K562 (cell line): Measurements from ENCODE around the gene SHROOM3. TPM values are rescaled to one million over a fixed set of nuclear protein-coding genes. Genes with fewer than 3 reads are reported as not detected.

Experiments
- ATAC-seq: fragments of 200-7000 bp; cut with Tn5 transposase; 3 replicates; pipeline ENCODE4 v1.9.1; 2020; ENCODE audit warnings: moderate library complexity
- BruUV-seq: library from RNA; stranded (reverse); fragments of 400-500 nt; replicated peaks from 2 replicates; lab custom pipeline; 2021; lab: Mats Ljungman, UMichigan
- CTCF ChIA-PET: fragments of 300-600 bp; formaldehyde crosslinking; extraction: SDS; loops from one replicate; lab custom pipeline; 2021; ENCODE audit warnings: low intra/inter-chr PET ratio; lab: Yijun Ruan, JAX
- POLR2A ChIA-PET: fragments of 300-600, 350-650 bp; sonication (Branson Sonifier 250); formaldehyde crosslinking; extraction: SDS; loops from one replicate; lab custom pipeline; 2021; ENCODE audit warnings: antibody characterized with exemption, inconsistent platforms; lab: Yijun Ruan, JAX
- DNase-seq, 4 experiments: peaks; one replicate each; pipeline versions ENCODE4 v3.0.0 to v3.0.0-alpha.2; 2011 to 2018; ENCODE audit warnings: low spot score in 3 of 4, mixed read lengths in 3 of 4; ENCODE audit errors: extremely low read depth in 1 of 4
- FAIRE-seq: peaks from 2 replicates; lab custom pipeline; 2011; peaks lifted over from hg19 to GRCh38; lab: Jason Lieb, UNC
- H2AFZ ChIP-seq: 2 replicates; pipeline ENCODE4 v1.6.0; 2011; ENCODE audit warnings: low read depth, low read length, control low read depth, inconsistent platforms
- H3K27ac ChIP-seq: fragments of 200-600 bp; 3 replicates; pipeline ENCODE4 v1.8.0; 2011; ENCODE audit warnings: low read depth, mild to moderate bottlenecking, control low read depth, inconsistent platforms, low read length, moderate library complexity, mixed read lengths; ENCODE audit errors: extremely low read depth
- H3K27me3 ChIP-seq, 2 experiments: fragments of 300-600 bp in 1 of 2; 2 replicates in 1 of 2; 3 replicates in 1 of 2; pipeline versions ENCODE4 v1.6.0 to v1.8.0; 2011; ENCODE audit warnings: inconsistent platforms in 2 of 2, low read length in 2 of 2, mild to moderate bottlenecking in 1 of 2, mixed read lengths in 1 of 2, moderate library complexity in 1 of 2; ENCODE audit not compliant: control insufficient read depth in 2 of 2, insufficient read depth in 2 of 2
- H3K36me3 ChIP-seq: fragments of 300-600 bp; 3 replicates; pipeline ENCODE4 v1.8.0; 2011; ENCODE audit warnings: mild to moderate bottlenecking, low read length, inconsistent platforms; ENCODE audit not compliant: control insufficient read depth, insufficient read depth
- H3K4me1 ChIP-seq, 2 experiments: fragments of 200-600 bp in 1 of 2; replicated peaks in 1 of 2; 2 replicates in 1 of 2; 3 replicates in 1 of 2; pipeline versions ENCODE4 v1.5.1 to v1.8.0; 2011; ENCODE audit warnings: inconsistent platforms in 2 of 2, low read length in 2 of 2, mild to moderate bottlenecking in 1 of 2, mixed read lengths in 1 of 2, moderate library complexity in 1 of 2; ENCODE audit not compliant: control insufficient read depth in 2 of 2, insufficient read depth in 2 of 2
- H3K4me2 ChIP-seq: 2 replicates; pipeline ENCODE4 v1.6.1; 2011; ENCODE audit warnings: low read length, control low read depth, inconsistent platforms, mixed read lengths; ENCODE audit not compliant: insufficient read depth
- H3K4me3 ChIP-seq: fragments of 200-600 bp; sonication (generic), shearing (Covaris generic); 2 replicates; pipeline ENCODE4 v1.5.1; 2016; ENCODE audit warnings: control low read depth, inconsistent platforms
- H3K79me2 ChIP-seq: fragments of 200-600 bp; 3 replicates; pipeline ENCODE4 v1.8.0; 2011; ENCODE audit warnings: low read length, inconsistent platforms; ENCODE audit not compliant: control insufficient read depth, insufficient read depth
- H3K9ac ChIP-seq, 2 experiments: 2 replicates each; pipeline versions ENCODE4 v1.6.0 to v1.6.1; 2011; ENCODE audit warnings: low read depth in 2 of 2, low read length in 2 of 2, control low read depth in 1 of 2, inconsistent platforms in 1 of 2, mild to moderate bottlenecking in 1 of 2, mixed read lengths in 1 of 2; ENCODE audit not compliant: insufficient read depth in 1 of 2
- H3K9me1 ChIP-seq: one replicate; pipeline ENCODE4 v1.6.0; 2011; ENCODE audit warnings: inconsistent platforms, mild to moderate bottlenecking, low read length, moderate library complexity; ENCODE audit not compliant: control insufficient read depth, insufficient read depth
- H3K9me3 ChIP-seq: replicated peaks from 2 replicates; pipeline ENCODE4 v1.5.1; 2011; ENCODE audit warnings: low read depth, low read length, inconsistent platforms; ENCODE audit not compliant: control insufficient read depth, insufficient read depth
- H4K20me1 ChIP-seq: replicated peaks from 2 replicates; pipeline ENCODE4 v1.6.1; 2011; ENCODE audit warnings: low read length, inconsistent platforms, mixed read lengths; ENCODE audit not compliant: control insufficient read depth, insufficient read depth
- BDP1 ChIP-seq: IDR thresholded peaks from 3 replicates; pipeline ENCODE4 v1.6.1; 2011; ENCODE audit not compliant: insufficient read length, insufficient read depth
- CCNT2 ChIP-seq: IDR thresholded peaks from 2 replicates; pipeline ENCODE4 v1.6.1; 2011; ENCODE audit warnings: borderline replicate concordance, low read depth, mild to moderate bottlenecking, moderate library complexity, mixed read lengths, low read length; ENCODE audit not compliant: insufficient read length; ENCODE audit errors: extremely low read depth
- HLTF ChIP-seq: fragments of 450-650 bp; IDR thresholded peaks from 2 replicates; pipeline ENCODE4 v1.6.1; 2016
- IRF2 ChIP-seq: sonication (generic); formaldehyde crosslinking; IDR thresholded peaks from 2 replicates; pipeline ENCODE4 v1.8.1; 2022; ENCODE audit warnings: mild to moderate bottlenecking, missing genetic modification reagents
- NFIX ChIP-seq: fragments of 250-450 bp; sonication (Bioruptor Pico); IDR thresholded peaks from 2 replicates; pipeline ENCODE4 v1.4.0; 2020; ENCODE audit warnings: low read depth, mild to moderate bottlenecking, moderate library complexity
- RBM14 ChIP-seq: fragments of 200-400 bp; formaldehyde crosslinking; IDR thresholded peaks from 2 replicates; pipeline ENCODE4 v1.6.1; 2018; ENCODE audit warnings: low read depth, mild to moderate bottlenecking, low read length, moderate library complexity, borderline replicate concordance; ENCODE audit not compliant: insufficient read depth
- ZBED1 ChIP-seq: IDR thresholded peaks from 2 replicates; pipeline ENCODE4 v1.6.1; 2014
- ZFP1 ChIP-seq: fragments of 450-650 bp; formaldehyde crosslinking; IDR thresholded peaks from 2 replicates; pipeline ENCODE4 v1.4.0; 2020; ENCODE audit warnings: mild to moderate bottlenecking, mixed read lengths
- ZNF197 ChIP-seq: fragments of 200-800 bp; sonication (Bioruptor generic); IDR thresholded peaks from 2 replicates; pipeline ENCODE4 v1.6.1; 2016; ENCODE audit warnings: low read depth, missing genetic modification characterization, missing compliant biosample characterization
- ZNF217 ChIP-seq: sonication (generic); formaldehyde crosslinking; IDR thresholded peaks from 2 replicates; pipeline ENCODE4 v1.8.0; 2022; ENCODE audit warnings: mild to moderate bottlenecking, missing genetic modification reagents
- WGBS: fragments of 100-300 bp; shearing (Covaris generic); methylation state at CpG from one replicate; pipeline ENCODE4 v1.1.6; 2016; ENCODE audit warnings: low coverage, mixed read lengths; ENCODE audit not compliant: insufficient coverage; ENCODE audit errors: missing lambda C conversion rate; 5-methylcytosine and 5-hydroxymethylcytosine counted together
- in situ Hi-C: fragments of 300-500 bp; cut with MboI; formaldehyde crosslinking; loops from 4 replicates; pipeline ENCODE4 v1.15.0; 2018; ENCODE audit warnings: inconsistent platforms, mixed read lengths
- intact Hi-C: fragments of 100-400 bp; cut with micrococcal nuclease; formaldehyde crosslinking; loops from 2 replicates; pipeline ENCODE4 v1.14.2; 2022
- polyA plus RNA-seq, 8 experiments: library from polyadenylated mRNA; depleted of rRNA in 4 of 8; stranded (reverse) in 5 of 8; unstranded in 3 of 8; fragments of >200 nt; fragmentation: Nextera tagmentation in 2 of 8; fragmentation: Illumina TruSeq in 1 of 8; extraction: Ambion mirVana in 2 of 8; extraction: Trizol in 1 of 8; gene quantifications; 2 replicates each; pipeline versions ENCODE4 v1.2.1 to v1.2.3, GENCODE V29; 2011 to 2014; ENCODE audit warnings: inconsistent platforms in 1 of 8, missing spikeins in 1 of 8
- total RNA-seq, 7 experiments: library from RNA; depleted of rRNA in 6 of 7; stranded (reverse); fragments of >200 nt in 6 of 7; fragmentation: Illumina TruSeq in 2 of 7; extraction: Trizol in 2 of 7; gene quantifications; 2 replicates each; pipeline versions ENCODE4 v1.2.1 to v1.2.3, GENCODE V29; 2011 to 2021; ENCODE audit warnings: low replicate concordance in 1 of 7

SHROOM3 gene
- total and polyA plus RNA-seq, 9 of the 15 experiments (the other 6 are each of a cell fraction or from before 2014, with no cell fraction given): 0.01 to 0.07 TPM; not detected in 7

DNA sequence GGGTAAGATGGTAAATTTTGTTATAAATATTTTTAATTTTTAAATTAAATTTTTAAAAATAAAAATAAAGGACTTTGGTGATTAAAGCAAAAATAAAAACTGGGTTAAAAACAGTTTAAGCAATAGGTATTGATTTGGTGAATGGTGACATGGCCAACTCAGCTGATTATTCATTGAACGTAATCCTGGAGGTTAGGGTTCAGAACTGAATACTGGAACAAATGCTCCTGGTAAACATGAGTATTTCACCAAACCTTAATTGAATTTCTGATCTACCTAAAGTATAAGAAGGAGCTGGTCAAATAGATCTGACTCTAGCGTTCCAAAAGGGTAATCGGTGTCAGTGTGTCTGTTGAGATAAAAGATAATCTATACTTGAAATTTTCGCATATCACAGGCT is 141.8 kb downstream of the SHROOM3 start:
- ChIA-PET POLR2A (no interaction called here), CTCF (no interaction called here)
- Histone ChIP-seq H3K4me3 (no peak overlapping the region), H3K4me1 (no peaks in the 10 kb centered on the region), H3K79me2 (no peaks in the 10 kb centered on the region), H3K36me3 (no peaks in the 10 kb centered on the region), H3K9ac (no peak overlapping the region), H3K9me3 (no peaks in the 10 kb centered on the region), H4K20me1 (no peaks in the 10 kb centered on the region), H2AFZ (no peak overlapping the region), H3K4me2 (no peak overlapping the region), H3K9me1 (no peaks in the 10 kb centered on the region), H3K27me3 (peaks cover 0 to 3% of the 10 kb centered on the region in 2 experiments; a peak in 2 of 5 replicates), H3K27ac (no peak overlapping the region)
- no TSS peak for BruUV-seq
- in situ Hi-C loops: no loop called here
- DNase-seq (no peak), FAIRE-seq (no peak), ATAC-seq (no peak)
- 2% methylated on average over 4 of the region's 4 CpGs for WGBS
- intact Hi-C loops: no loop called here
- no peak for TF ChIP-seq ZFP1 (CRISPR knock-in tag)
- no peak for TF ChIP-seq BDP1
- TF ChIP-seq HLTF: no peak
- TF ChIP-seq CCNT2: no peak
- TF ChIP-seq RBM14: no peak
- TF ChIP-seq ZBED1: no peak
- TF ChIP-seq ZNF197 (CRISPR knock-in tag): no peak
- no peak for TF ChIP-seq NFIX (CRISPR knock-in tag)
- TF ChIP-seq IRF2: no peak
- TF ChIP-seq ZNF217 (CRISPR knock-in tag): no peak
